ENCODE data around the gene MORF4L1. TPM values are rescaled to one million over a fixed set of nuclear protein-coding genes. Genes with fewer than 3 reads are reported as not detected.

The MORF4L1 gene
- total RNA-seq, 1 donor from 2014 or later: 398 TPM

DNA sequence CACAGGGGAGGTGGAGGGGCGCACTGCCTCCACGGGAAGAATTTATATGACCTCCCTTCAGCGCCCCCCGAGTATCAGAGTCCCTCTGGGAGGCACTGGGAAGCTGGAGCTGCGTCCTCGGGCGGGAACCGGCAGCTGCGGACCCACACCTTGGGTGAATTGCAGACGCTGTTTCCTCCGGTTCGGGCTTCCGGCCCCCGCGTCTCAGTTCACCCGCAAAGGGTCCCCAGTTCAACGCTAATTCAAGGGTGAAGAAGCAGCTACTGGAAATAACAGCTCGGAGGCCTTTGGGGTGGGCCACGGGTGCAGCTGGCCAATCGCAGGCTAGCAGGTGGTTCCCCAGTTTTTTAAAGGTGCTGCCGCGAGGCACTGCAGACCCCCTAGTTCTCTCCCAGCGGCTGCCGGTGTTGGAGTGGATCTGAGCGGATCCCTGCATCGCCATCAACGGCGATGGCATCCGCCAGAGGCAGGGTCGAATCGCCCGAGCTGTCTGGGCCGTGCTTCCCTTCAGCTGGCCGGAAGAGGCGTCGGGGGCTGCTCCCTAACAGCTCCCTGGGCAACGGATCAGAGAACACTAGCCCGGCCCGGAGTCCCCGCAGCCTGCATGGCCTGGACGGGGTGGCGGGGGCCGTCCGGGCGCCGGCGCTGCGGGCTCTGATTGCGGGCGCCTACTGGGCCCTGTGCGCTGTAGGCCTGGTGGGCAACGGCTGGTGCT, 42.0 kb upstream of the MORF4L1 start:
- Mint-ChIP-seq H3K9me3 (ENCODE audit: unreplicated experiment) (no peaks in the 10 kb centered on the region), H3K4me3 (ENCODE audit: unreplicated experiment) (no peak overlapping the region), H3K27ac (ENCODE audit: unreplicated experiment) (no peak overlapping the region), H3K4me1 (ENCODE audit: low read depth, unreplicated experiment) (no peaks in the 10 kb centered on the region), H3K27me3 (ENCODE audit: low read depth, unreplicated experiment) (peaks cover 26% of the 10 kb centered on the region), H3K36me3 (ENCODE audit: low read depth, unreplicated experiment) (no peaks in the 10 kb centered on the region)
- Histone ChIP-seq H3K36me3 (ENCODE audit: insufficient read depth, low read length) (no peaks in the 10 kb centered on the region), H2AFZ (ENCODE audit: low read depth, low read length) (peak overlapping the region; percentile 47), H4K20me1 (ENCODE audit: insufficient read depth, low read length) (no peaks in the 10 kb centered on the region), H3K4me3 (ENCODE audit: insufficient read depth, low read depth, low read length) (no peak overlapping the region), H3K4me1 (ENCODE audit: insufficient read depth, low read length) (no peaks in the 10 kb centered on the region), H3K27ac (ENCODE audit: low read depth, low read length) (no peak overlapping the region), H3K9me3 (ENCODE audit: insufficient read depth, low read depth, low read length) (no peaks in the 10 kb centered on the region), H3K4me2 (ENCODE audit: low read length) (no peak overlapping the region), H3K27me3 (ENCODE audit: insufficient read depth, low read length) (peaks cover 8% of the 10 kb centered on the region), H3K79me2 (ENCODE audit: insufficient read depth, low read length) (no peaks in the 10 kb centered on the region), H3K9ac (ENCODE audit: low read length) (no peak overlapping the region)
- FAIRE-seq (no peak), DNase-seq (ENCODE audit: low read depth) (no peak)
- TF ChIP-seq EZH2 (IDR thresholded peaks at IDR 0.05; ENCODE audit: insufficient read depth, low read length) (no peak), CTCF (IDR thresholded peaks at IDR 0.05; ENCODE audit: insufficient read depth, low read depth, low read length) (no peak)

DNA sequence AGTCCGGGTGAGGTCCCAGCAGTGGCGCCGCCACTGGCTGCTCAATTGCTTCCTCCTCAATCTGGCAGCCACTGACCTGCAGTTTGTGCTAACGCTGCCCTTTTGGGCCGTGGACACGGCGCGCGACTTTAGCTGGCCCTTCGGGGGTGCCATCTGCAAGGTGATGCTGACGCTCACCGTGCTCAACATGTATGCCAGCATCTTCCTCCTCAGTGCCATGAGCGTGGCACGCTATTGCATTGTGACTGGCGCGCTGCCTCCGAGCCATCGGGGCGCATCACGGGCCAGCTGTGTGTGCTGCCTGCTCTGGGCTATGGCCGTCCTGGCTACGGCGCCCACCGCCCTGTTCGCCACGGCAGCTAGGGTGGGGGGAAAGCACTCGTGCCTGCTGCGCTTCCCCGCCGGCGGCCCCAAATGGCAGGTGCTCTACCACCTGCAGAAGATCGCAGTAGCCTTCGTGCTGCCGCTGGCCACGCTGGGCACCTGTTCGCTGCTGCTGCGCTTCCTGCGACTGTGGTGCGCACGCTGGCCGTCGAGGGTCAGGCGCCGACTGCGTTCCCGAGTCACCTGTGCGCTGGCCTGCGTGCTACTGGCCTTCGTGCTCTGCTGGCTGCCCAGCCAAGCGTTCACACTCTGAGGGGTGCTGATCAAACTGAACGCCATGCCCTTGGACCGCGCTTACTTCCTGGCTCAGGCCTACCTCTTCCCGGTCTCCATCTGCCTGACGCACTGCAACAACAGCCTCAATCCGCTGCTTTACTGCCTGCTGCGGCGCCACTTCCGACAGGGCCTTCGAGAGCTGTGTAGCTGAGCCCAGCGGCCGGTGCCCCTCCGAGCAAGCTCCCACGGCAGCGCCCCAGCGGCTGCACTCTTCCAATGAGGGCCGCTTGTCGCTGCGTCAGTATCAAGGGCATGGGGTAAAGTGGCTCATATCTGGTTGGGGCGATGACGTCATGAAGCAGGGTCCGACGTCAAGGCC, 41.2 kb upstream of the MORF4L1 start:
- DNase-seq (ENCODE audit: low read depth): no peak
- Histone ChIP-seq H3K4me1 (ENCODE audit: insufficient read depth, low read length) (no peaks in the 10 kb centered on the region), H3K36me3 (ENCODE audit: insufficient read depth, low read length) (no peaks in the 10 kb centered on the region), H2AFZ (ENCODE audit: low read depth, low read length) (peak overlapping the region; percentile 47), H3K4me3 (ENCODE audit: insufficient read depth, low read depth, low read length) (no peak overlapping the region), H3K27me3 (ENCODE audit: insufficient read depth, low read length) (peaks cover 9% of the 10 kb centered on the region), H3K79me2 (ENCODE audit: insufficient read depth, low read length) (no peaks in the 10 kb centered on the region), H3K4me2 (ENCODE audit: low read length) (no peak overlapping the region), H4K20me1 (ENCODE audit: insufficient read depth, low read length) (no peaks in the 10 kb centered on the region), H3K9ac (ENCODE audit: low read length) (no peak overlapping the region), H3K27ac (ENCODE audit: low read depth, low read length) (no peak overlapping the region), H3K9me3 (ENCODE audit: insufficient read depth, low read depth, low read length) (no peaks in the 10 kb centered on the region)
- no peak for FAIRE-seq
- TF ChIP-seq CTCF (IDR thresholded peaks at IDR 0.05; ENCODE audit: insufficient read depth, low read depth, low read length) (no peak), EZH2 (IDR thresholded peaks at IDR 0.05; ENCODE audit: insufficient read depth, low read length) (no peak)
- Mint-ChIP-seq H3K27me3 (ENCODE audit: low read depth, unreplicated experiment) (peaks cover 31% of the 10 kb centered on the region), H3K4me1 (ENCODE audit: low read depth, unreplicated experiment) (no peaks in the 10 kb centered on the region), H3K9me3 (ENCODE audit: unreplicated experiment) (peaks cover 4% of the 10 kb centered on the region), H3K27ac (ENCODE audit: unreplicated experiment) (no peak overlapping the region), H3K4me3 (ENCODE audit: unreplicated experiment) (no peak overlapping the region), H3K36me3 (ENCODE audit: low read depth, unreplicated experiment) (no peaks in the 10 kb centered on the region)
